ENCODE measurements around the gene DOCK2.

- TF ChIP-seq EZH2phosphoT487 (IDR thresholded peaks at IDR 0.05; ENCODE audit: insufficient read depth, low read depth) (no peak), EZH2 (IDR thresholded peaks at IDR 0.05; ENCODE audit: insufficient read depth, poor library complexity, severe bottlenecking) (no peak)
Measured at GRCh38 chr5:169917500-169917899, 280.4 kb downstream of the DOCK2 start.
